DMS79 treated with DMSO at 0.1 percent for 48 hours (cell line): ENCODE results near the gene CCDC57.

Experiments
- DNase-seq: peaks from one replicate; lab custom pipeline; 2025; lab: John Stamatoyannopoulos, UW

Gene CCDC57

DNA sequence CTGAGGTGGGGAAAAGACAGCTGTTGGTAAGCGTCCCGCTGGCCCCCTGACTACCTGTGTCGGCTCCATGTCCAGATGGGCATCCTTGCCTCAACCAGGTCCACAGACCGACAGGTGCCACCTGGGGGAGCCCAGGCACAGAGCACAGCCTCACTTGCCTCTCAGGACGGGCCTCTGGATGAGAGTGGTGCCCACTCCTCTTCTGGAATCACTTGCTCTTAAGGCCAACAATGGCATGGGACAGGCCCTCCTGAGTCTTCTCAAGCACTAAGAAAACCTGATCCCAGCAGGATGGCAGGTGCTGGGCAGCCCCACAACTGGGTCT lies 33.4 kb upstream of the CCDC57 start:
- DNase-seq, result no peak

DNA sequence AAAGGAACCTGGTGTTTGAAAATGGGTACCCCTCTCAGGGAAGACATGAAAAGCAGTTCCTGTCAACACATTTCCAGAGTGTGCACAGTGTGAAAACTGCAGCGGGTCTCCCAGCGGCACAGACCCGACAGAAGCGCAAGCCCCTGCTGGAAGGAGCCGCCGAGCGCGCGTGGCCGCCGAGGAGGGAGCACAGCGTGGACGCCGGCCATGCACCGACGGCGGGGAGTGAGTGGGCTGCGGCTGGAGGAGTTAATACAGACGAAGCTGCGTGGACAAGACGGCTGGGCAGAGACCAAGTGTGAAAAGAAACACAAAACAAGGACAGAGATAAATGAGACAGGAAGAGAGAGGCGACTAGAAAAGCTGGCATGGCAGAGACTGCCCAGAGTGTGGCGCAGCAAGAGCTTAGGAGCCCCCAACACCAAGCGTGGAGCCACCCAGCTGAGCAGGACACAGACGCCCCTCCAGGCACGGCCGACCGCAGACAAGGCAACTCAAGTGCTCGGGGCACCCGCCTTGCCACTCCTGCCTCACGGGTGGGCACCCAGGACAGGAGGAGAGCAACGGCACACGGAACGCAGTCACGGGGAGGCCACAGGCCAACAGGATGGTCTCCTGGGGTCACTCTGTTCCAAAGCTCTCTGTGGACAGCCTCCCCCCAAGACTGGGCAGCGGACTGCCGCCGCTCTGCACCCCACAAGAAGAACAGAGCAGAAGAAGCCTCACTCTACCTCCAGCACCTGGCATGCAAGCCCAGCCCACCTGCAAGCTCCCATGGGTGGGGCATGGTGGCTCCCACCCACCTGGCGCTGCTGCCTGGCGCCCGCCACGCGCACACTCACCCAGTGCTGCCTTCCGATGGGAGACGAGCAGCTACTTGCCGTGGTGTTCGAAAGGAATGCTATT lies 32.7 kb upstream of the CCDC57 start:
- DNase-seq, result no peak

GRCh38 chr17:82244413-82245133 lies 31.9 kb upstream of the CCDC57 start:
- no peak for DNase-seq

- DNase-seq, result no peak
Measured at GRCh38 chr17:82243648-82244412, 31.2 kb upstream of the CCDC57 start.

GRCh38 chr17:82242977-82243647 lies 30.5 kb upstream of the CCDC57 start:
- no peak for DNase-seq

DNA sequence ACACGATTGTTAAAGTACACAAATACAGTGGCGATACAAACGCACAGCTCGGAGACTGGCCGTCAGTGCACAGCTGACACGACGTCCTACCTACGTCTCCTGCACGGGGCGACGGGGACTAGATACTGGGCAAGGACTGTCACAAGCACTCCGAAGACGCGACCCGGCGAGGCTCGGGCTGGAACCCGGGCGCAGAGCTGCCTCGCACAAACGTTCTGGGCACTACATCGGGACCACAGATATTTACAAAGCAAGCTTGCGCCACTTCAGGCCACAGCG lies 30.0 kb upstream of the CCDC57 start:
- no peak for DNase-seq

DNA sequence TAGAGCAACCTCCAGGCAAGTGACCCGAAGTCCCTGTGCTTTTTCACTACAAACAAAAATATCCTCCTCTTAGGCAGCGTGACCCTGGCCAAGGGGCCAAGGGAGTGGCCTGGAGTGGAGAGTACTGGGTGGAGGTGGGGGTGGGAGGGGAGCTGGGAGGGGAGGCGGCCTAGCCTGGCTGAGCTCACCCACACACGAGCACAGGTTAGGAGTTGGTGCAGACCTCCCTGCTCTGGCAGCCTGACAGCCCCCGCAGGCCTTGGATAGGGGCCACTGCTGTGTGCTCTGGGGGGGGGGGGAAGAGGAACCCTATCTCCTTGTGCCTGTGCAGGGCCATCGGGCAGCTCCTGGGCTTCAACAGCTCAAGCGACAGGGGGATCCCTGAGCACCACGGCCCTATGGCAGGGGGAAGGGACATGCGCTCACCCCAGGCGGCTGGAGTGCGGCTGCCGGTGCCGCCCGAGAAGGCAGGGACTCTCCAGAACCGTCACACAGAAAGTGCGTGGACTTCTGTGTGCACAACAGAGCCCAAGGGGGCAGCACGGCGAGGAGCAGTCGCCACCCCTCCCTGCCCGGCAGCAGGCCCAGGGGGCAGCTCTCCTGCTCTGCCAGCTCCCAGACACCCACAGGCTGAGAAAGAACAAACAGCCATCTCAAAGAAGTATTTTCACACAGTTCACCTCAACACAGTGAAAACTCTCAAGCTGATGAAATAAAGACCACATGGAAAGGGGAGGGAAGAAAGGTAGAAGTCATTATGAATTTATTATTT lies 29.5 kb upstream of the CCDC57 start:
- DNase-seq, result no peak

- no peak for DNase-seq
Measured at GRCh38 chr17:82241183-82241925, 28.7 kb upstream of the CCDC57 start.

DNA sequence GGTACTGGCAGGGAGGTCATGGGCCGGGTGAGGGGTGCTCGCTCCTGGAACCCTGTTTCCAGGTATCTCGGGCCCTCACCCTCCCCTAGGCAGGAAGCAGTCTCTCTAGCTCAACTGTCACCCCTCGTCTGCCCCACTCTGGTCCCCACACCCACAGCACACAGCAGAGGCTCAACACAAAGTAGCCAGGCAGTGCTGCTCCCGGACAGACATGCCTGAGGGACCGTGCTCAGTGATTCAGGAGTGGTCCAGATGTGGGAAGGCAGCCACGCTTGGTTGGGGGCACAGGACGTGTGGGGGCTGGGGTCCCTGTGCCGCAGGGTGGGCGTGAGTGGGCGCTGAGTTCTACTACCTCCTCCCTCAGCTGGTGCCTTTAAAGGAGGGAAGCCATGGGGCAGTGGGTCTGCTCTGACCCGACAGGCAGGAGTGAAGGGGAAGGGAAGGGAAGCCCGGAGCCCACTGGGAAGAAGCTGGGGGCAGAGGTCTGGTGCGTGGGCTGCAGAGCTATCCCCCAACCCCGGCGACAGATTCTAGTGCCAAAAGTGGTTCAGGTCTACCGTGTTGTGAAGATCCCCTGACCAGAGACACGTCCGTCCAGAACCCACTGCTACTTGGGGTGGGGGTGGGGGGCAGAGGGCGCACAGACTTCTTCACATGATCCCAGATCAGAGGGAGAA lies 28.0 kb upstream of the CCDC57 start:
- DNase-seq, result no peak

GRCh38 chr17:82239926-82240505 lies 27.4 kb upstream of the CCDC57 start:
- DNase-seq, result no peak

DNA sequence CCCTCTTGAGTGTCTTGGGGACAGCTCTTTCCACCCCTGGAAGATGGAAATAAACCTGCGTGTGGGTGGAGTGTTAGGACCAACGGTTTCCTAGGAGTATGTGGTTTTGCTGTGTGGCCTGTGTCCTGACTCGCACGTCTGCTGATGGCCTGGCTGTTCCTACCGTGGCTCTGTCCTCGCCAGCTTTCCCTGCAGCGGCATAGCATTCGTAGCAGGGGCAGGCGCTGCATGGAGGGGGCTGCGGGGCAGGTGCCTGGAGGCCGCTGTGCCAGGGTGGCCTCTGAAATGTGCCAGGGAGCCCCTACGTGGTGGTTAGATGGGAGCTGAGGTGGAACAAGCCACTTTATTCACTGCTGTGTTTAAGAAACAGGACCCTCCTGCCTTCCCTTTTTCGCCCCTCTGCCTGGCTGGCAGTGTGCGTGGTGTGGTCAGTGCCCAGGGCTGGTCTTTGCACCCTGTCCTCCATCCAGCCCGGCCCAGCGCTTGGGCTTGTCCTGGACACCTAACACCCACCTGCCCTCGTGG lies 26.8 kb upstream of the CCDC57 start:
- no peak for DNase-seq

DNA sequence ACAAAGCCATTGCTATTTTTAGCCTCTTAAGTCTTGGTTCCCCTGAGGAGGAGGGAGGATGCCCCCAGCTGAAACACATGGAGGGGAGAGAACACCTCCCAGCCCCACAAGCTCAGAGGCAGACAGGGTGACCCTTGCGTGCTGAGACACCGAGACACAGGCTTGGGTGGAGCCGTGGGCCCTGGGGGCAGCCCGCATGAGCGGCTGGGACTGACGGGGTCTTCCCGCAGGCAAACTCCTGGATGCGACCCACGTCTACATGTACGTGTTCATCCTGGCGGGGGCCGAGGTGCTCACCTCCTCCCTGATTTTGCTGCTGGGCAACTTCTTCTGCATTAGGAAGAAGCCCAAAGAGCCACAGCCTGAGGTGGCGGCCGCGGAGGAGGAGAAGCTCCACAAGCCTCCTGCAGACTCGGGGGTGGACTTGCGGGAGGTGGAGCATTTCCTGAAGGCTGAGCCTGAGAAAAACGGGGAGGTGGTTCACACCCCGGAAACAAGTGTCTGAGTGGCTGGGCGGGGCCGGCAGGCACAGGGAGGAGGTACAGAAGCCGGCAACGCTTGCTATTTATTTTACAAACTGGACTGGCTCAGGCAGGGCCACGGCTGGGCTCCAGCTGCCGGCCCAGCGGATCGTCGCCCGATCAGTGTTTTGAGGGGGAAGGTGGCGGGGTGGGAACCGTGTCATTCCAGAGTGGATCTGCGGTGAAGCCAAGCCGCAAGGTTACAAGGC lies 26.0 kb upstream of the CCDC57 start:
- DNase-seq, result peak; percentile 21

DNA sequence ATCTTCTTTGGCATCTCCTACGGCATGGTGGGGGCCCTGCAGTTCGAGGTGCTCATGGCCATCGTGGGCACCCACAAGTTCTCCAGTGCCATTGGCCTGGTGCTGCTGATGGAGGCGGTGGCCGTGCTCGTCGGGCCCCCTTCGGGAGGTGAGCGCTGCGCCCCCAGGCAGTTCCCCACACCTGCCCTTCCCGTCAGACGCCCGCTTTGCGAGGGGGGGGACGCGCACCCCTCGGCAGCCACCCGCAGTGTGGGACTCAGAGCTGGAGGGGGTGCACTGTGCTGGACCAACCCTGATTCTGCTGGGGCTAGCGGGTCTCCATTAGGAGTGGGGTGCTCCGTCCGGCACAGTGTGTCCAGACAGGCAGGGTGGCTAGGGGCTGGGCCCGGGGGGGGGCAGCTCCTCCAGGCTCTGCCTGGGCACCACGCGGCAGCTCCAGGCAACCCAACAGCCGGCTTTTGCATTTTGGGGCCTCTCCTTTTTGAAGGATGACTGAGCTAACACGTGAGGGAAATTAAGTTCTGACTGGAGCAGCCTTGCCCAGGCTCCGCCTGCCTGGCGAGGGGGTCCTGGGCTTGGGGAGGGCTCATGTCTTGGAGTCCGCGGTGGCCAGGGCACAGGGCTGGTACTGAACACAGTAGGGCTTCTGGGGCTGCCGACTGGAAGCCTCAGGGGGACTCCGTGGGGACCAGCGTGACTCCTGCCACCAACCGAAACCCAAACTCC lies 25.3 kb upstream of the CCDC57 start:
- DNase-seq, result no peak

- DNase-seq, result no peak
Measured at GRCh38 chr17:82237083-82237745, 24.6 kb upstream of the CCDC57 start.

DNA sequence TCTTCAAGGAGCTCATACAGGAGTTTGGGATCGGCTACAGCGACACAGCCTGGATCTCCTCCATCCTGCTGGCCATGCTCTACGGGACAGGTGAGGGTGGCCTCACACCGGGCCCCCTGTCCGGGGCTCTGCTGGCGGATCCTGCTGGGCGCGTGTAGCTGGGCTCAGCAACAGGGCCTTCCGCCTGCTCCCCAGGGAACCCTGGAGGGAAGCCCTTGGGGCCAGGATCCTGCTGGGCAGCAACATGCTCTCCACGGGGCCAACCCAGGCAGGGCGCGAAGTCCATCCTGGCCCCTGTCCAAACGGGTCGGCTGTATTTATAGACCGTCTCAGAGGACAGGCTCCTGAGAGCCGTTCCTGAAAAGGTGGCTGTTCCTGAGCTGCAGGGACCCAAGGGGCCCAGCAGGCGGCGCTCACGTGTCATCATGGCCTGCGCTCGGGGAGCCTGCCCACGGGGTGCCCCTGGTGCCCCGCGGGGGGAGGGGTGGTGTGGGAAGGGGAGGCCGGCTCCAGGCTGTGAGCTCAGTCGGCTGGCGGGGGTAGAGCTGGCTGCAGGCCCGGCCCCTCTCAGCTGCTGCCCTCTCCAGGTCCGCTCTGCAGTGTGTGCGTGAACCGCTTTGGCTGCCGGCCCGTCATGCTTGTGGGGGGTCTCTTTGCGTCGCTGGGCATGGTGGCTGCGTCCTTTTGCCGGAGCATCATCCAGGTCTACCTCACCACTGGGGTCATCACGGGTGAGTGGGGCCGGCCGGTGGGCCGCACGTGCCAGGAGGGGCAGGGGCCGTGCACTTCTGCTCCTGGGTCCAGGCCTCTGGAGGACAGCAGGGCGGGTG lies 23.7 kb upstream of the CCDC57 start:
- peak; percentile 53 for DNase-seq

- DNase-seq, result no peak
Measured at GRCh38 chr17:82235775-82236141, 23.1 kb upstream of the CCDC57 start.
